ENCODE data around the gene WDR7.

DNA sequence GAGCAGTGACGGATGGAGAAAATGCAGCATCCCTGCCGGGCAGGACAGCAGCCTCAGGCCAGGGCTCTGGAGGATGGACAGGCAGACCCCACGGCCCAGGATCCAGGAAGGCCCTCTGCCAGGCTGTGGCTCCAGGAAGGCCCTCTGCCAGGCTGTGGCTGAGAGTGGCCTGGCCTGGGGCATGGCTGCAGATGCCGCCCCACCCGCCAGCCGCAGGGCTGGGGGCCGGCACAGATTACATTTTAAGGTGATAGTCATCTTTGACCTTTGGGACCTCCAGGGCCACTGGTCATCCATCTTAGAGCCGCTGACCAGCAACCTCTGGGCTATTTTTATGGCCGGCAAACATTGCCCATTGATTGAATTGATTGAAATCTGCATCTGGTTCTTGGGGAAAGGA, 397.7 kb downstream of the WDR7 start:
- TF ChIP-seq, protein P1, sequence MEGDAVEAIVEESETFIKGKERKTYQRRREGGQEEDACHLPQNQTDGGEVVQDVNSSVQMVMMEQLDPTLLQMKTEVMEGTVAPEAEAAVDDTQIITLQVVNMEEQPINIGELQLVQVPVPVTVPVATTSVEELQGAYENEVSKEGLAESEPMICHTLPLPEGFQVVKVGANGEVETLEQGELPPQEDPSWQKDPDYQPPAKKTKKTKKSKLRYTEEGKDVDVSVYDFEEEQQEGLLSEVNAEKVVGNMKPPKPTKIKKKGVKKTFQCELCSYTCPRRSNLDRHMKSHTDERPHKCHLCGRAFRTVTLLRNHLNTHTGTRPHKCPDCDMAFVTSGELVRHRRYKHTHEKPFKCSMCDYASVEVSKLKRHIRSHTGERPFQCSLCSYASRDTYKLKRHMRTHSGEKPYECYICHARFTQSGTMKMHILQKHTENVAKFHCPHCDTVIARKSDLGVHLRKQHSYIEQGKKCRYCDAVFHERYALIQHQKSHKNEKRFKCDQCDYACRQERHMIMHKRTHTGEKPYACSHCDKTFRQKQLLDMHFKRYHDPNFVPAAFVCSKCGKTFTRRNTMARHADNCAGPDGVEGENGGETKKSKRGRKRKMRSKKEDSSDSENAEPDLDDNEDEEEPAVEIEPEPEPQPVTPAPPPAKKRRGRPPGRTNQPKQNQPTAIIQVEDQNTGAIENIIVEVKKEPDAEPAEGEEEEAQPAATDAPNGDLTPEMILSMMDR (IDR thresholded peaks at IDR 0.05), result no peak
- TF ChIP-seq POLR2A (IDR thresholded peaks at IDR 0.05), result no peak
